Upper lobe of right lung (tissue), 1 donor: ENCODE results near the gene KCNQ1OT1. TPM values are rescaled to one million over a fixed set of nuclear protein-coding genes. Genes with fewer than 3 reads are reported as not detected.
"Not testable (repeated sequence)": the region's sequence is repeated elsewhere in the genome, so short reads cannot be mapped to it uniquely, and the experiment has no call there.

Source experiments
- ATAC-seq: fragments of 200-7000 bp; cut with Tn5 transposase; one replicate; pipeline ENCODE4 v1.9.1; 2020; ENCODE audit warnings: mild to moderate bottlenecking, moderate library complexity
- DNase-seq: peaks from one replicate; pipeline ENCODE4 v3.0.0-alpha.2; 2020
- H3K27ac ChIP-seq: fragments of 200-600 bp; one replicate; pipeline ENCODE4 v1.8.0; 2022
- H3K27me3 ChIP-seq: fragments of 200-600 bp; one replicate; pipeline ENCODE4 v1.8.0; 2022; ENCODE audit warnings: mild to moderate bottlenecking
- H3K36me3 ChIP-seq: fragments of 200-600 bp; one replicate; pipeline ENCODE4 v1.8.0; 2022
- H3K4me1 ChIP-seq: fragments of 200-600 bp; one replicate; pipeline ENCODE4 v1.8.0; 2022
- H3K4me3 ChIP-seq: fragments of 200-600 bp; one replicate; pipeline ENCODE4 v1.8.0; 2022; ENCODE audit warnings: mild to moderate bottlenecking
- H3K9me3 ChIP-seq: fragments of 200-600 bp; one replicate; pipeline ENCODE4 v1.8.0; 2022
- intact Hi-C: fragments of 100-400 bp; cut with DNase I; formaldehyde crosslinking; loops from one replicate; pipeline ENCODE4 v1.11.0; 2022
- total RNA-seq: library from RNA; stranded (reverse); fragmentation: NEBNext Ultra II Directional; extraction: Animal tissue kit (Norgen Biotek cat#: 25700); gene quantifications from one replicate; pipeline ENCODE4 v1.2.1, GENCODE V29; 2021
- TF ChIP-seq, protein P1 (sequence below): fragments of 200-600 bp; IDR thresholded peaks from one replicate; pipeline ENCODE4 v1.8.0; 2022; ENCODE audit warnings: antibody characterized with exemption
- donor health status: DM: no; HTN: yes; CAD: no; lungs with severe emphysema.

KCNQ1OT1 gene
- total RNA-seq, 1 donor from 2014 or later = 2.0 TPM

- TF ChIP-seq, protein P1, sequence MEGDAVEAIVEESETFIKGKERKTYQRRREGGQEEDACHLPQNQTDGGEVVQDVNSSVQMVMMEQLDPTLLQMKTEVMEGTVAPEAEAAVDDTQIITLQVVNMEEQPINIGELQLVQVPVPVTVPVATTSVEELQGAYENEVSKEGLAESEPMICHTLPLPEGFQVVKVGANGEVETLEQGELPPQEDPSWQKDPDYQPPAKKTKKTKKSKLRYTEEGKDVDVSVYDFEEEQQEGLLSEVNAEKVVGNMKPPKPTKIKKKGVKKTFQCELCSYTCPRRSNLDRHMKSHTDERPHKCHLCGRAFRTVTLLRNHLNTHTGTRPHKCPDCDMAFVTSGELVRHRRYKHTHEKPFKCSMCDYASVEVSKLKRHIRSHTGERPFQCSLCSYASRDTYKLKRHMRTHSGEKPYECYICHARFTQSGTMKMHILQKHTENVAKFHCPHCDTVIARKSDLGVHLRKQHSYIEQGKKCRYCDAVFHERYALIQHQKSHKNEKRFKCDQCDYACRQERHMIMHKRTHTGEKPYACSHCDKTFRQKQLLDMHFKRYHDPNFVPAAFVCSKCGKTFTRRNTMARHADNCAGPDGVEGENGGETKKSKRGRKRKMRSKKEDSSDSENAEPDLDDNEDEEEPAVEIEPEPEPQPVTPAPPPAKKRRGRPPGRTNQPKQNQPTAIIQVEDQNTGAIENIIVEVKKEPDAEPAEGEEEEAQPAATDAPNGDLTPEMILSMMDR = no peak
- no peak for ATAC-seq
Observed at GRCh38 chr11:2644844-2645778, 54.7 kb downstream of the KCNQ1OT1 start.

DNA sequence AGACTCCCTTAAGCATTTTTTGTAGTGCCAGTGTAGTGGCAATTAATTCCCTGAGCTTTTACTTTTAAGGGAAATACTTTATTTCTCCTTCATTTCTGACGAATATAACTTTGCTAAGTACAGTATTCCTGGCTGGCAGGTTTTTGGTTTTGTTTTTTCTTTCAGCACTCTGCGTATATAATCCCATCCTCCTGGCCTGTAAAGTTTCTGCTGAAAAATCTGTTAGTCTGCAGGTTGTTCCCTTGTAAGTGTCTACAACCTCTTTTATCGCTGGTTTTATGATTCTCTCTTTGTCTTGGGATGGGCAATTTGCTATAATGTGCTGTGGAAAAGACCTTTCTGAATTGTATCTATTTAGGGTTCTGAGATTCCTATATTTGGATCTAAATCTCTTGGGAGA, 56.0 kb downstream of the KCNQ1OT1 start:
- intact Hi-C loops = no loop called here
- ATAC-seq = no peak

More at GRCh38 chr11:2644844-2645778, 54.7 kb downstream of the KCNQ1OT1 start:
- Histone ChIP-seq H3K4me1 (no peaks in the 10 kb centered on the region), H3K9me3 (peaks cover 37% of the 10 kb centered on the region), H3K36me3 (no peaks in the 10 kb centered on the region), H3K4me3 (no peak overlapping the region), H3K27ac (no peak overlapping the region), H3K27me3 (no peaks in the 10 kb centered on the region)
- DNase-seq = no peak
- intact Hi-C loops = no loop called here

GRCh38 chr11:2641623-2642022, 58.2 kb downstream of the KCNQ1OT1 start:
- TF ChIP-seq, protein P1 = no peak
- Histone ChIP-seq H3K27ac (no peak overlapping the region), H3K27me3 (no peaks in the 10 kb centered on the region), H3K4me1 (no peaks in the 10 kb centered on the region), H3K36me3 (no peaks in the 10 kb centered on the region), H3K4me3 (no peak overlapping the region), H3K9me3 (peaks cover 24% of the 10 kb centered on the region)
- intact Hi-C loops = no loop called here
- no peak for ATAC-seq
- DNase-seq = no peak

More for the DNA sequence above, 56.0 kb downstream of the KCNQ1OT1 start:
- H3K27me3 ChIP-seq = no peaks in the 10 kb centered on the region
- no peaks in the 10 kb centered on the region for H3K36me3 ChIP-seq
- no peak overlapping the region for H3K4me3 ChIP-seq
- peaks cover 24% of the 10 kb centered on the region for H3K9me3 ChIP-seq
- DNase-seq = no peak
- H3K4me1 ChIP-seq = no peaks in the 10 kb centered on the region
- no peak overlapping the region for H3K27ac ChIP-seq
- TF ChIP-seq, protein P1 = no peak

DNA sequence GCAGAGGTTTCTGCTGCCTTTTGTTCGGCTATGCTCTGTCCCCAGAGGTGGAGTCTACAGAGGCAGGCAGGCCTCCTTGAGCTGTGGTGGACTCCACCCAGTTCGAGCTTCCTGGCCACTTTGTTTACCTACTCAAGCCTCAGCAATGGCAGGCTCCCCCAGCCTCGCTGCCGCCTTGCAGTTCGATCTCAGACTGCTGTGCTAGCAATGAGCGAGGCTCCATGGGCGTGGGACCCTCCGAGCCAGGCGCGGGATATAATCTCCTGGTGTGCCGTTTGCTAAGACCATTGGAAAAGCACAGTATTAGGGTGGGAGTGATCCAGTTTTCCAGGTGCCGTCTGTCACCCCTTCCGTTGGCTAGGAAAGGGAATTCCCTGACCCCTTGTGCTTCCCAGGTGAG, 60.0 kb downstream of the KCNQ1OT1 start:
- H3K27me3 ChIP-seq, H3K27ac ChIP-seq, intact Hi-C loops, H3K4me1 ChIP-seq, H3K36me3 ChIP-seq, H3K4me3 ChIP-seq, DNase-seq, ATAC-seq: not testable (repeated sequence)
- peaks cover 24% of the 10 kb centered on the region for H3K9me3 ChIP-seq

DNA sequence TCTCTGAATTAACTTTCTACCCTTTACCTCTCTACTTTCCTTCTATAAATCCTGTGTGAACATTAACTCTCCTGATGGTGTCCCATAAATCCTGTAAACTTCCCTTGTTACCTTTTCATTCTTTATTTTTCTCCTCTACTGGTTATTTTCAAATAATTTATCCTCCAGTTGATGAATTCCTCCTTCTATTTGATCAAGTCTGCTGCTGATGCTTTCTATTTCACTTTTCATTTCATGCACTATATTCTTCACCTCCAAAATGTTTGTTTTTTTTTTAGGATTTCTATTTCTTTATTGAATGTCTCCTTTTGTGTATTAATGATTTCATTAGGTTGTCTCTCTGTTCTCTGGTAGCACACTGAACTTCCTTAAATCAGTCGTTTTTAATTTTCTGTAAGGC, 68.6 kb downstream of the KCNQ1OT1 start:
- TF ChIP-seq, protein P1 = no peak
- H3K4me1 ChIP-seq = no peaks in the 10 kb centered on the region
- DNase-seq (no peak), ATAC-seq (no peak)
- no peak overlapping the region for H3K27ac ChIP-seq
- intact Hi-C loops = no loop called here
- no peaks in the 10 kb centered on the region for H3K27me3 ChIP-seq
- peaks cover 33% of the 10 kb centered on the region for H3K9me3 ChIP-seq
- H3K4me3 ChIP-seq = no peak overlapping the region
- no peaks in the 10 kb centered on the region for H3K36me3 ChIP-seq

DNA sequence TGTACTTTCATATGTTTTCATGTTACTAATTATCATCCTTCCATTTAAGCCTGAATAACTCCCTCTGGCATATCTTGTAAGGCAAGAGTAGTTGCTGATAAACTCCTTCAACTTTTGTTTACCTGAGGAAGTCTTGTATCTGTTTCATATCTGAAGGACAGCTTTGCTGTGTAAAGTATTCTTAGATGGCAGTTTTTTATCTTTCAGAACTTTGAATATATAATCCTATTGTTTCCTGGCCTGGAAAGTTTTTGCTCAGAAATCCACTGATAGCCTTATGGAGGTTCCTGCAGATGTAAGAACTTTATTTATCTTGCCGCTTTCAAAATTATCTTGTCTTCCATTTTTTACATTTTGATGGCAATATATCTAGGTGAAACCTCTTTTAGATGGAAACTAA, 69.1 kb downstream of the KCNQ1OT1 start:
- peaks cover 33% of the 10 kb centered on the region for H3K9me3 ChIP-seq
- DNase-seq (no peak), ATAC-seq (no peak)
- no peaks in the 10 kb centered on the region for H3K36me3 ChIP-seq
- no peaks in the 10 kb centered on the region for H3K4me1 ChIP-seq
- no peak overlapping the region for H3K4me3 ChIP-seq
- H3K27me3 ChIP-seq = no peaks in the 10 kb centered on the region
- intact Hi-C loops = no loop called here
- TF ChIP-seq, protein P1 = no peak
- no peak overlapping the region for H3K27ac ChIP-seq
